ENCODE measurements around the gene RICTOR.

The RICTOR gene

GRCh38 chr5:39031041-39031440 is 43.2 kb downstream of the RICTOR start:
- Histone ChIP-seq H3K4me3 (ENCODE audit: low read depth in 1 of 5, low read length in 5 of 5) (no peak overlapping the region), H3K27me3 (ENCODE audit: control insufficient read depth in 5 of 5, insufficient read depth in 4 of 5, low read length in 5 of 5) (no peaks in the 10 kb centered on the region), H3K27ac (ENCODE audit: low read depth, low read length) (no peak overlapping the region), H3K36me3 (ENCODE audit: control insufficient read depth in 5 of 5, insufficient read depth in 5 of 5, low read length in 5 of 5) (no peaks in the 10 kb centered on the region), H3K9ac (ENCODE audit: low read length in 5 of 5) (no peak overlapping the region), H3K4me1 (ENCODE audit: control insufficient read depth in 5 of 5, insufficient read depth in 5 of 5, low read length in 5 of 5) (peaks cover 0 to 5% (median 0%) of the 10 kb centered on the region in 5 donors), H3K9me3 (ENCODE audit: control insufficient read depth in 5 of 5, low read length in 5 of 5) (peaks cover 0 to 8% (median 2%) of the 10 kb centered on the region in 5 donors)

DNA sequence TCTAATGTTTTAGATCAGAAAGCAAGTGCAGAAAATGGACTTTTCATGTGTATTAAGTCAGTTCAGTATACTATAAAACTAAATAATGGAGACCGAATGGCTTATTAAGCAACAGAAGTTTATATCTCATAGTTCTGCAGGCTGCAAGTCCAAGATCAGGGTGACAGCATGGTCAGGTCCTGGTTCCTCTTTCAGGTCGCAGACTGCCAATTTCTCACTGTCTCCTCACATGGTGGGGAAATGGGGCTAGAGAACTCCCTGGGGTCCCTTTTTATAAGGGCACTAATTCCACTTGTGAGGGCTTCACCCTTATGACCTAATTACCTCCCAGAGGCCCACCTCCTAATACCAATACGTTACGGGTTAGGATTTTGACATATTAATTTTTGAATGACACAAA is 48.7 kb downstream of the RICTOR start:
- peaks cover 0 to 3% (median 0%) of the 10 kb centered on the region in 5 donors for H3K4me1 ChIP-seq (ENCODE audit: control insufficient read depth in 5 of 5, insufficient read depth in 5 of 5, low read length in 5 of 5)
- no peak overlapping the region for H3K4me3 ChIP-seq (ENCODE audit: low read depth in 1 of 5, low read length in 5 of 5)
- no peak overlapping the region for H3K9ac ChIP-seq (ENCODE audit: low read length in 5 of 5)
- H3K27me3 ChIP-seq (ENCODE audit: control insufficient read depth in 5 of 5, insufficient read depth in 4 of 5, low read length in 5 of 5), result no peaks in the 10 kb centered on the region
- H3K27ac ChIP-seq (ENCODE audit: low read depth, low read length), result no peak overlapping the region
- H3K9me3 ChIP-seq (ENCODE audit: control insufficient read depth in 5 of 5, low read length in 5 of 5), result peaks cover 0 to 7% (median 4%) of the 10 kb centered on the region in 5 donors
- no peaks in the 10 kb centered on the region for H3K36me3 ChIP-seq (ENCODE audit: control insufficient read depth in 5 of 5, insufficient read depth in 5 of 5, low read length in 5 of 5)

DNA sequence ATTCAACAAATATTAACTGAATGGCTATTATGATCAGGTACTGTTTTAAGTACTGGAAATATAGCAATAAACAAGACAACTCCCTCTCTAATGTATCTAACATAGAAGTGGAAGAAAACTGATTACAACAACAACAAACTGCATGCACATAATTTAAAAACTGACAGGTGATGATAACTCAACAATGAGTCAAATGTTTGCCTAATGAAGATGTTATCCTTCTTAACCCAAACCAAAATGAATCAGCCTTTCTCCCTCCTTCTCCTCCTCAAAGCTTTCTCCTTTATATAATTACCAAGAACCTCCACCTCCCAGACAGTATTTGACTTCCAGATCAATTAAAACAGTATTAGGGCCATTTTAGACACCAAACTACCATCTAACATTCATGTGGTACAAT is 49.3 kb downstream of the RICTOR start:
- Histone ChIP-seq H3K4me3 (ENCODE audit: low read depth in 1 of 5, low read length in 5 of 5) (no peak overlapping the region), H3K27ac (ENCODE audit: low read depth, low read length) (no peak overlapping the region), H3K36me3 (ENCODE audit: control insufficient read depth in 5 of 5, insufficient read depth in 5 of 5, low read length in 5 of 5) (peaks cover 0 to 4% (median under 1%) of the 10 kb centered on the region in 5 donors), H3K4me1 (ENCODE audit: control insufficient read depth in 5 of 5, insufficient read depth in 5 of 5, low read length in 5 of 5) (peaks cover 0 to 3% (median 0%) of the 10 kb centered on the region in 5 donors), H3K27me3 (ENCODE audit: control insufficient read depth in 5 of 5, insufficient read depth in 4 of 5, low read length in 5 of 5) (no peaks in the 10 kb centered on the region), H3K9ac (ENCODE audit: low read length in 5 of 5) (no peak overlapping the region), H3K9me3 (ENCODE audit: control insufficient read depth in 5 of 5, low read length in 5 of 5) (peaks cover 0 to 7% (median 4%) of the 10 kb centered on the region in 5 donors)

DNA sequence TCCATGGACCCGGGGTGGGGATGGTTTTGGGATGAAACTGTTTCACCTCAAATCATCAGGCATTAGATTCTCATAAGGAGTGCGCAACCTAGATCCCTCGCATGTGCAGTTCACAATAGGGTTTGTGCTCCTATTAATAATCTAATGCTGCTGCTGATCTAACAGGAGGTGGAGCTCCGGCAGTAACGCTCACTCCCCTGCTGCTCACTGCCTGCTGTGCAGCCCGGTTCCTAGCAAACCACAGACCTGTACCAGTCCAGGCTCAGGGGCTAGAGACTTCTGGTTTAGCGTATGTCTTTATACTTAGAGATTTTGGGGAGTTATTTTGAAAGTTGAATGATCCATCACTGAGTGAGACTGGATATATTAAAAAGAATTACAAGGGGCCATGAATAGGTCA is 50.2 kb downstream of the RICTOR start:
- Histone ChIP-seq H3K4me3 (ENCODE audit: low read depth in 1 of 5, low read length in 5 of 5) (no peak overlapping the region), H3K9me3 (ENCODE audit: control insufficient read depth in 5 of 5, low read length in 5 of 5) (peaks cover 0 to 7% (median 4%) of the 10 kb centered on the region in 5 donors), H3K27ac (ENCODE audit: low read depth, low read length) (no peak overlapping the region), H3K9ac (ENCODE audit: low read length in 5 of 5) (no peak overlapping the region), H3K36me3 (ENCODE audit: control insufficient read depth in 5 of 5, insufficient read depth in 5 of 5, low read length in 5 of 5) (peaks cover 2 to 12% (median 5%) of the 10 kb centered on the region in 5 donors), H3K4me1 (ENCODE audit: control insufficient read depth in 5 of 5, insufficient read depth in 5 of 5, low read length in 5 of 5) (peaks cover 0 to 3% (median 0%) of the 10 kb centered on the region in 5 donors), H3K27me3 (ENCODE audit: control insufficient read depth in 5 of 5, insufficient read depth in 4 of 5, low read length in 5 of 5) (no peaks in the 10 kb centered on the region)

GRCh38 chr5:39023121-39023520 is 51.1 kb downstream of the RICTOR start:
- H3K27ac ChIP-seq (ENCODE audit: low read depth, low read length), result no peak overlapping the region
- H3K27me3 ChIP-seq (ENCODE audit: control insufficient read depth in 5 of 5, insufficient read depth in 4 of 5, low read length in 5 of 5), result no peaks in the 10 kb centered on the region
- peaks cover 0 to 3% (median 0%) of the 10 kb centered on the region in 5 donors for H3K4me1 ChIP-seq (ENCODE audit: control insufficient read depth in 5 of 5, insufficient read depth in 5 of 5, low read length in 5 of 5)
- H3K9me3 ChIP-seq (ENCODE audit: control insufficient read depth in 5 of 5, low read length in 5 of 5), result peaks cover 0 to 5% (median 3%) of the 10 kb centered on the region in 5 donors
- H3K36me3 ChIP-seq (ENCODE audit: control insufficient read depth in 5 of 5, insufficient read depth in 5 of 5, low read length in 5 of 5), result peaks cover 2 to 19% (median 12%) of the 10 kb centered on the region in 5 donors
- no peak overlapping the region for H3K4me3 ChIP-seq (ENCODE audit: low read depth in 1 of 5, low read length in 5 of 5)
- no peak overlapping the region for H3K9ac ChIP-seq (ENCODE audit: low read length in 5 of 5)

GRCh38 chr5:39022151-39022550 is 52.0 kb downstream of the RICTOR start:
- peaks cover 0 to 3% (median 0%) of the 10 kb centered on the region in 5 donors for H3K4me1 ChIP-seq (ENCODE audit: control insufficient read depth in 5 of 5, insufficient read depth in 5 of 5, low read length in 5 of 5)
- H3K36me3 ChIP-seq (ENCODE audit: control insufficient read depth in 5 of 5, insufficient read depth in 5 of 5, low read length in 5 of 5), result peaks cover 2 to 21% (median 12%) of the 10 kb centered on the region in 5 donors
- no peak overlapping the region for H3K4me3 ChIP-seq (ENCODE audit: low read depth in 1 of 5, low read length in 5 of 5)
- H3K9me3 ChIP-seq (ENCODE audit: control insufficient read depth in 5 of 5, low read length in 5 of 5), result peaks cover 0 to 5% (median 0%) of the 10 kb centered on the region in 5 donors
- H3K27ac ChIP-seq (ENCODE audit: low read depth, low read length), result no peak overlapping the region
- H3K9ac ChIP-seq (ENCODE audit: low read length in 5 of 5), result no peak overlapping the region
- H3K27me3 ChIP-seq (ENCODE audit: control insufficient read depth in 5 of 5, insufficient read depth in 4 of 5, low read length in 5 of 5), result no peaks in the 10 kb centered on the region

DNA sequence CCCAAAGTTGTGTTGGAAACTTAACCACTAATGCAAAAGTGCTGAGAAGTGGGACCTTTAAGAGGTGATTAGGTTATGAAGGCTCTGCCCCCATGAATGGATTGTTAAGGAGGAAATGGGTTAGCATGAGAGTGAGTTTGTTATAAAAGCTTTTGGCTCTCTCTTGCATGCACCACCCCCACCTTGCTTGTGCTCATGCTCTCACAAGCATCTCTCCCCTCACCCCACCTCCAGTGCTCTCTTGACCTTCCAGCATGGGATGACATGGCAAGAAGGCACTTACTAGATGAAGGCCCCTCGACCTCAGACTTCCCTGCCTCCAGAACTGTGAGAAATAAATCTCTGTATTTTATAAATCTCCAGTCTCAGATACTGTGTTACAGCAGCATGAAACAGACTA is 52.8 kb downstream of the RICTOR start:
- Histone ChIP-seq H3K4me3 (ENCODE audit: low read depth in 1 of 5, low read length in 5 of 5) (no peak overlapping the region), H3K4me1 (ENCODE audit: control insufficient read depth in 5 of 5, insufficient read depth in 5 of 5, low read length in 5 of 5) (peaks cover 0 to 3% (median under 1%) of the 10 kb centered on the region in 5 donors), H3K27ac (ENCODE audit: low read depth, low read length) (no peak overlapping the region)

GRCh38 chr5:39020458-39020857 is 53.7 kb downstream of the RICTOR start:
- H3K27ac ChIP-seq (ENCODE audit: low read depth, low read length), result no peak overlapping the region
- peaks cover 0 to 2% (median 0%) of the 10 kb centered on the region in 5 donors for H3K9me3 ChIP-seq (ENCODE audit: control insufficient read depth in 5 of 5, low read length in 5 of 5)
- peaks cover 2 to 21% (median 12%) of the 10 kb centered on the region in 5 donors for H3K36me3 ChIP-seq (ENCODE audit: control insufficient read depth in 5 of 5, insufficient read depth in 5 of 5, low read length in 5 of 5)
- H3K4me3 ChIP-seq (ENCODE audit: low read depth in 1 of 5, low read length in 5 of 5), result no peak overlapping the region
- H3K4me1 ChIP-seq (ENCODE audit: control insufficient read depth in 5 of 5, insufficient read depth in 5 of 5, low read length in 5 of 5), result peaks cover 1 to 10% (median 9%) of the 10 kb centered on the region in 5 donors
- H3K9ac ChIP-seq (ENCODE audit: low read length in 5 of 5), result no peak overlapping the region
- no peaks in the 10 kb centered on the region for H3K27me3 ChIP-seq (ENCODE audit: control insufficient read depth in 5 of 5, insufficient read depth in 4 of 5, low read length in 5 of 5)

More for the DNA sequence above, 52.8 kb downstream of the RICTOR start:
- peaks cover 2 to 21% (median 12%) of the 10 kb centered on the region in 5 donors for H3K36me3 ChIP-seq (ENCODE audit: control insufficient read depth in 5 of 5, insufficient read depth in 5 of 5, low read length in 5 of 5)
- peaks cover 0 to 5% (median 0%) of the 10 kb centered on the region in 5 donors for H3K9me3 ChIP-seq (ENCODE audit: control insufficient read depth in 5 of 5, low read length in 5 of 5)
- no peak overlapping the region for H3K9ac ChIP-seq (ENCODE audit: low read length in 5 of 5)
- H3K27me3 ChIP-seq (ENCODE audit: control insufficient read depth in 5 of 5, insufficient read depth in 4 of 5, low read length in 5 of 5), result no peaks in the 10 kb centered on the region

DNA sequence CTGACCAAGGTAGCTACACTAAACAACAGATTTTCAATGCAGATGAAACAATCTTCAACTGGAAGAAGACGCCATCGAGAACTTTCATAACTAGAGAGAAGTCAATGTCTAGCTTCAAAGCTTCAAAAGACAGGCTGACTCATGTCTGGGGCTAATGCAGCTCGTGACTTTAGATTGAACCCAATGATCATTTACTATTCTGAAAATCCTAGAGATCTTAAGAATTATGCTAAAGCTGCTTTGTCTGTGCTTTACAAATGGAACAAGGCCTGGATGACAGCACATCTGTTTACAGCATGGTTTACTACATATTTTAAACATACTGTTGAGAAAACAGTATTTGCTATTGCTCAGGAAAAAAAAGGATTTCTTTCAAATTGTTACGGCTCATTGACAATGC is 54.9 kb downstream of the RICTOR start:
- peaks cover 1 to 14% (median 12%) of the 10 kb centered on the region in 5 donors for H3K4me1 ChIP-seq (ENCODE audit: control insufficient read depth in 5 of 5, insufficient read depth in 5 of 5, low read length in 5 of 5)
- H3K27me3 ChIP-seq (ENCODE audit: control insufficient read depth in 5 of 5, insufficient read depth in 4 of 5, low read length in 5 of 5), result no peaks in the 10 kb centered on the region
- peaks cover 2 to 21% (median 12%) of the 10 kb centered on the region in 5 donors for H3K36me3 ChIP-seq (ENCODE audit: control insufficient read depth in 5 of 5, insufficient read depth in 5 of 5, low read length in 5 of 5)
- no peak overlapping the region for H3K27ac ChIP-seq (ENCODE audit: low read depth, low read length)
- no peaks in the 10 kb centered on the region for H3K9me3 ChIP-seq (ENCODE audit: control insufficient read depth in 5 of 5, low read length in 5 of 5)
- no peak overlapping the region for H3K9ac ChIP-seq (ENCODE audit: low read length in 5 of 5)
- H3K4me3 ChIP-seq (ENCODE audit: low read depth in 1 of 5, low read length in 5 of 5), result no peak overlapping the region

- H3K27me3 ChIP-seq (ENCODE audit: control insufficient read depth in 5 of 5, insufficient read depth in 4 of 5, low read length in 5 of 5), result no peaks in the 10 kb centered on the region
- H3K4me1 ChIP-seq (ENCODE audit: control insufficient read depth in 5 of 5, insufficient read depth in 5 of 5, low read length in 5 of 5), result peaks cover 1 to 14% (median 12%) of the 10 kb centered on the region in 5 donors
- H3K9ac ChIP-seq (ENCODE audit: low read length in 5 of 5), result no peak overlapping the region
- no peak overlapping the region for H3K27ac ChIP-seq (ENCODE audit: low read depth, low read length)
- H3K36me3 ChIP-seq (ENCODE audit: control insufficient read depth in 5 of 5, insufficient read depth in 5 of 5, low read length in 5 of 5), result peaks cover 5 to 21% (median 12%) of the 10 kb centered on the region in 5 donors
- H3K9me3 ChIP-seq (ENCODE audit: control insufficient read depth in 5 of 5, low read length in 5 of 5), result peaks cover 0 to 3% (median 0%) of the 10 kb centered on the region in 5 donors
- no peak overlapping the region for H3K4me3 ChIP-seq (ENCODE audit: low read depth in 1 of 5, low read length in 5 of 5)
These were observed 56.7 kb downstream of the RICTOR start for GRCh38 chr5:39017504-39017903.
